Skeletal muscle cell (primary cell): ENCODE measurements around the gene VANGL1.

Experiments used
- DNase-seq: peaks from one replicate; pipeline ENCODE4 v3.0.0-alpha.2; 2010; ENCODE audit warnings: low read depth
- H3K4me3 ChIP-seq: 2 replicates; pipeline ENCODE4 v1.5.1; 2011; ENCODE audit warnings: low read depth, mild to moderate bottlenecking, control low read depth, low read length, moderate library complexity

VANGL1 gene

DNA sequence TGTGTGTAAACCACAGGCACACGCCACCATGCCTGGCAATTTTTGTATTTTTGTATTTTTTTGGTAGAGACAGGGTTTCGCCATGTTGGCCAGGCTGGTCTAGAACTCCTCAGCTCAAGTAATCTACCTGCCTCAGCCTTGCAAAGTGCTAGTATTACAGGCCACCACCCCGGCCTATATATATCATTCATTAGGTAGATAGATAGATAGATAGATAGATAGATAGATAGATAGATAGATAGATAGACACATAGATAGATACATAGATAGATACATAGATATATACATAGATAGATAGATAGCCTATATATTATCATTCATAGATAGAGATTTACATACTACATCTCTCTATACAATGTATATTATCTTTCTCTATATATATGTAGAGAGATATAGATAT is 46.0 kb downstream of the VANGL1 start:
- no peak for DNase-seq

DNA sequence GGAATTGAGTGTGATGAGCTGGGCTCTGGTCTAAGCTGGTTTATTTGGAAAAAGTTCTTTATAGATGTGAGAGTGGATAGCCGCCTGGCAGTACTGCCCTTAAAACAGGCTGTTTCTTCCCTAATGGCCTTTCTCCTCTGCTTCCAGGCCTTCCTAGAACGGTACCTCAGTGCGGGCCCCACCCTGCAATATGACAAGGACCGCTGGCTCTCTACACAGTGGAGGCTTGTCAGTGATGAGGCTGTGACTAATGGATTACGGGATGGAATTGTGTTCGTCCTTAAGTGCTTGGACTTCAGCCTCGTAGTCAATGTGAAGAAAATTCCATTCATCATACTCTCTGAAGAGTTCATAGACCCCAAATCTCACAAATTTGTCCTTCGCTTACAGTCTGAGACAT is 49.2 kb downstream of the VANGL1 start:
- H3K4me3 ChIP-seq: no peak overlapping the region
- no peak for DNase-seq

More for the DNA sequence above, 46.0 kb downstream of the VANGL1 start:
- no peak overlapping the region for H3K4me3 ChIP-seq

DNA sequence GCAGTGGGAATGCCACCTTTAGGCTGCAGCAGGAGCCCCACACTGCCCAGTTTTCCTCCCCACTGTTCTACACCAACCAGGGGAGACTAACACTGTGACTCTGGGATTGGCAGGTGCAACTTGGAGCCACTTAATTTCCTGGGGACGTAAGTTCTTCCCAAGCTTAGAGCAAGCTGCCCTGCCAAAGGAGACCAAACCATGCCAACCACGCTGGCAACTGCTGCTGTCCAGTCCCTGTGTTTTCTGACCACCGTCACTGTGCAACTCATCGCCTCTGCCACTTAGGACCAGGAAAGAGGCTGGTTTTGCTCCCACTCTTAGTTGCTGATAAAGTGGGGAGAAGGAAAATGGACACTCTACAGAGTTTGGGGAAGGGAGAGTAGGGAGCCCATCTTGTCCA is 50.5 kb downstream of the VANGL1 start:
- no peak for DNase-seq
- H3K4me3 ChIP-seq: no peak overlapping the region

DNA sequence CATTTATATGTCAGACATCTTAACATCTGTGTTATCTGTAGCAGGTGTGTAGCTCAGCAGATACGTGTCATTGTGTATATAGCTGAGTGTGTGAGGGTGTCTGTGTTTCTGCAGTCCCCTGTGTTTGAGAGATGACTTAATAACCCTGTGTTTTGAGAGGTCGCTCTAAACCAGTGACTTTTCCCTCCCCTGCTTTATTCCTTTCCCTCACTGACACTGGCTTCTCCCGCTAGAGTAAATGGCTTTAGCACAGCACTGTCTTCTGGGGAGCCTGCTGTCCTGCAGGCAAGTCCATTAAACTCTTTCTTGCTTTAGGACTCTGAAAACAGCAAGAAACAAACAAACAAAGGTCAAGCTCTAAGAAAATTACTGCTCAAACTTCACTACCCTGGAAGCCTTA is 53.0 kb downstream of the VANGL1 start:
- no peak for DNase-seq
- no peak overlapping the region for H3K4me3 ChIP-seq

DNA sequence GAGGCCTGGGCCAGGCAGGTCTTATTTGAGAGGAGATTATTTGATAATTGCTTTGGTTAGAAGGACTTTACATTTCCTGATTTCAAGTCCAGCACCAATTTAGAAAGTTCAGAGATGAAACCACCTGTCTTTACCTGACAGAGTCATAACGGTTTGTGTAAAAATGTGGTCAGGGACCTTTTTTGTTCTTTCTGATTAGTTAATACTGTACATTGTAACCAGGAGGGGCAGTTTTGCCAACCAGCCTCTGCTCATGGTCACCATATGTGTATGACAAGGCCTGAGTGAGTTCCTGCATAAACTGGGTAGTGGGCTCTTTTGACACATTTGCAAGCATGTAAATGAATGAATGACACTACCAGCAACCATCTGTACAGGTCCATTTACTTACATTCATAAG is 55.8 kb downstream of the VANGL1 start:
- H3K4me3 ChIP-seq: no peak overlapping the region
- no peak for DNase-seq

DNA sequence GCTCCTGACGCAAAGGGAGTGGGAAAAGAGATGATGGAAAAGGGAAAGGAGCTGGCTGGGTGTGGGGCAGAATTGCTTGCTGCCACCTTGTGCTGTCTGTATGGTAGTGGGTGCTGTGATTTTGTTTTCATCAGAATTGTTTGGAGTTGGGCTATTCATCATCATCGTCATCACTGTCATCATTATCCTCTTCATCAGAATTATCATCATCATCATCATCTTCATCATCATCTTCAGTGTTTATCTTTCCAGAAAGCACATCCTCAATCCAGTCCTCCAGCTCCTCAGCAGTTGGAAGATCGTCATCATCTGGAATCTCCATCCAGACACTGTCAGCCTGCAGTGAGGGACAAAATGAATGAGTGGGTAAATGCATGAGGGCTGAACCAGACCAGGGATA is 59.3 kb downstream of the VANGL1 start:
- DNase-seq: no peak
- H3K4me3 ChIP-seq: no peak overlapping the region

DNA sequence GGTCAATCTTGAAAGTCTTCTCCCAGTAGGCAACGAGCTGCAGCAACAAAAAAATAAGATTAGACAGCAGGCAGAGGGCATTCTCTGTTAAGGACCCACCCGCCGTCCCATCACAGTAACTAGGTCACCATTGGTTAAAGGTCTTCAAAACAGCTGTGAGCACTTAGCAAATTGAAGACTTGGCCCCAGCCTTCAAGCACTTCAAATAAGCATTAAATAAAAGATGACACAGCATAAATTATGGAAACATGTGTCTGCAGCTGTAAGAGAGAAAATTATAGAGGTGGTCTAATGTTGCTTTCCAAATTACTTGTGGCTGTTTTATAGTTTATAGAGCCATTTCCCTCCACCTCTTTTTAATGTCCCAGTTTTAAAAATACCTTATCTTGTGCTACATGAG is 61.2 kb downstream of the VANGL1 start:
- no peak overlapping the region for H3K4me3 ChIP-seq
- DNase-seq: no peak

DNA sequence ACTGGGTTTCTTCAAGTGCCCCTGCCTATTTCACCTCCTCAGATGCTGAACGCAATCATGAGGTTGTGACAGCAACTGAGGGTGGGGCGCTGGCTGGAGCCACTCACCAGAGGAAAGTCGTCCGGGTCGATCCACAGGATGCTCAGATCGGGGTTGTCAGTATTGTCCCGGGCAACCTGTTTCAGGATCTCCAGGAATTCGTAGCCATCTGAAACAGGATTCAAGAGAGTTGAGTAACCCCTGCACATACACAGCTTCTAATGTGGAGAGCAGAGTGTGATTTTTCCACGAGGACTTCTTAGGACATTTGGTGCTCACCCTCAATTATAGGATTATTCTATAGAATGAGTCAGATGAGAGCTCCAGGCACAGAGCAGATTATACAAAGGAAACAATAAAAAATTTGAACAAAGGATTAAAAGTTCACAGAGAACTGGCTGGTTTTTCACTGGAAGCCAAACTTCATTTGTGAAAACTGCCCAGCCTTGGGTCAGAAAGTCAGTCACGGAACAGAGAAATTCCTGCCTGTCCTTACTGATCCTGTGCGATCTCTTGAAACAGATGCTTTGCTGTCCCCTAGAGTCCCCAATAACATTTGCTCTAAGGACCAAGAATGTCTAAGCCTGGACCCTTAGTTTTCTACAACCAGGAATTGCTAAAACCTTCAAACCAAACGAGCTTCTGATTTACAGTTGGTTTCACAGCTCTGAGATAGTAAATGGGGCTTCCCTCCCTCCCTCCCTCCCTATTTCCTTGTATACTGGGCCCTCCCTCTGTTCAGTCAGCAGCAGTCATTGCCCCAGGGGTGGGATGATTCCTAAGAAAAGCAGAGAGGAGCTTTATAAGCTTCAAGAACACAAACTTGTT is 63.5 kb downstream of the VANGL1 start:
- H3K4me3 ChIP-seq: no peak overlapping the region
- peak; percentile 16 for DNase-seq

DNA sequence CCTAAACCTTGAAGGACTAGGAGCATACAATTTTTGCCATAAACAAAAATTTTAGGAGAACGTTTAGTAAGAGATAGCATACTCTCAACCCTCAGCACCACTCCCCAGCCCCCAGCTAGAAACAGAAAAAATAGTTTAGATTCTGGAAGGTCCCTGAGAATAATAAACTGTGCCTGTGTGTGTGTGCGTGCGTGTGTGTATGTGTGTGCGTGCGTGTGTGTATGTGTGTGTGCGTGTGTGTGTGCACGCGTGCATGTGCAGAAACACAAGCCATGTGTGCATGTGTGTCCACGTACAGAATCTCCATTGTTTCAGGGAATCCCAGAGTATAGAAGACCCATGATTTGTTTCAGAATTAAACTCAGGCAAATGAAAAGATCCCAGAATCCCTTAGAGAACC is 64.2 kb downstream of the VANGL1 start:
- DNase-seq: no peak
- H3K4me3 ChIP-seq: no peak overlapping the region

DNA sequence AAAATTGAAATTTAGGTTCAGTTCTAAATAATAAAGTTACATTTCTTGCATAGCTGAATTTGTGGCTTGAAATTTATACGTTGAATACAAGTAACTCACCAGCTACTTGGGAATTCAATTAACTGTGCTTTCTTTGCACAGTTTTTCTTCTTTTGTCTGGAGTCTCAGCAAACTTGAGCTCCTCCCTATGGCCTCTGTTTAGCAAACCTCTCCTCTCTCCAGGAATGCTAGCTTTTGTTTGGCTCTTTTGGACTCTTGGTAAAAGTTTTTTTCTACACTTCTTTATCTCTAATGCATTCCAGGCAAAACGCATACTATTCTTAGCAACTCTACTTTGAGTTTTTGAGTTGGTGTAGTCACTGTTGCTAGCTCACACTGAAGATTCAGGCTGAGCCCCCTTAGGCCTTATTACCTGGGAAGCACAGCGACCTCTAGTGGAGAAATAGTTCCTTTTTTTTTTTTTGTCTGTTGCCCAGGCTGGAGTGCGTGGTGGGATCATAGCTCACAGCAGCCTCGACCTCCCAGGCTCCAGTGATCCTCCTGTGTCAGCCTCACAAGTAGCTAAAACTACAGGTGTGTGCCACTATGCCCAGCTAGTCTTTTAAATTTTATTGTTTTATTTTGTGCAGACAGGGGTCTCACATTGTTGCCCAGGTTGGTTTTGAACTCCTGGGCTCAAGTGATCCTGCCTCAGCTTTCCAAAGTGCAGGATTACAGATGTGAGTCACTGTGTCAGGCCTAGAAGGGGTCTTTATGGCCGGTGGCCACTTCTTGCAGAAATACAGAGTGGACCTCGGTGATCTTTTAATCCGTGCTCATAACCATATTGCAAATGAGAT is 65.0 kb downstream of the VANGL1 start:
- DNase-seq: peak; percentile 16
- no peak overlapping the region for H3K4me3 ChIP-seq

DNA sequence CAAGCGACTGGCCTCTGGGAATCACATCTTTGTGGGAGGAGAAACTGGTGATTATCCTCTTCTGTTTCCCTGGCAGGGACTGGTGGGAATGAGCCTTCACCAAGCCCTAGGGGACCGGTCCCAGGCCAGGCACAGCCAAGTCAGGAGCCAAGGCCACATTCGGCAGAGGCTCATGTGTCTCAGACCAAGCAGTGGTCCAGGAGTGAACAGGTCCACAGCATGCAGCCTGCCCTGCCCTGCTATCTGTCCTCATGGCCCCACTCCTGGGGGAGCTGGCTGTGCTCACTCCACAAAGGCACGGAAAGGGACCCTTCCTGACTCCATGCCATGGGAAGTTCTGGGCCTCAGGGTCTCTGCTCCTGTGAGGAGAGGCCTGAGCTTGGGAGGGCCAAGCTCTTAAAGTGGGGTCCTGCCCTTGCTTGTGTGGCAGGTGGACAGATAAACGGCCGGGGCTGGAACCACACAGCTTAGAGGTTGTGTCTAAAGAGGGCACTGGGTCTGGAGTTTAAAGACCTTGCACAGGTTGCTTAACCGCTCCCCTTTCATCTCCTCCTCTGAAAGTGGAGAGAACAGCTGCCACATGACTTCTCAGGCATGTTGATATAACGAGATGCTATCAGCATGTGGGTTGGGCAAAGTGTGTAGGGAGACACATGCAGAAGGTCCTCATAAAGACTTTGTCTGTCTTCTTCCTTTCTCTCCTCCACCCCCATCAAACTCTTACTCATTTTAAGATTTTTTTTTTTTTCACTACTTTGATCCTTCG is 69.3 kb downstream of the VANGL1 start:
- no peak for DNase-seq
- no peak overlapping the region for H3K4me3 ChIP-seq

DNA sequence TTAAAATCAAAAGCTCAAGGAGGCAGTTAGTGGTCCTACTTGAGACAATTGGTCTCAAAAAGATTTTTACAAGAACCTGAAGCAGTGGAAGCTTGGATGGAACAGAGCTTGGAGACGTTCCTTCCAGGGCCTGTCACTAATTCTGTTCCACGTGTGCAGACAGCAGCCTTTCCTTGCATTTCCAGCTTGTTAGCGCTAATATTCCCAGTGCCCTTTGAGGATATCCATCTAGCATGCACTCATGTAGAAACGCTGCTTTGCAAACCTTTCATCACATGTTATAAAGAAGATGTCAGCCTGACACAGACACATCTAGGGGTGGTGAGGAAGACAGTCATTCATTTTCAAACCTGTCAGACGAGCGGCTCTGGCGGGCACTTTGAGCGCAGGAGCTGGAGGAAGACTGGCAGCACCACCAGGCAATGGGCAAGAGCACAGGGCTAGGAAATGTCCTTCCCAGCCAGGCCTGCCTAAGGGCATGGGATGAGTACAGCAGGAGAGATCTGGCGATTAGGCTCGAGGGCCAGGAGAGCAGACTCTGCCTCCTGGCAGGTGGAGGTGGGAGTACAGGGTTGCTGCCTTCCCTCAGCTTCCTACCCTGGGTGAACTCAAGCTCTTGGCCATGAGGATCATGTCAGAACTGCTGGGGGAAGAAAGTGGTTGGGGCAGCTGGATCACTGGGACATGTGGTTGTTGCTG is 71.3 kb downstream of the VANGL1 start:
- no peak for DNase-seq
- no peak overlapping the region for H3K4me3 ChIP-seq

DNA sequence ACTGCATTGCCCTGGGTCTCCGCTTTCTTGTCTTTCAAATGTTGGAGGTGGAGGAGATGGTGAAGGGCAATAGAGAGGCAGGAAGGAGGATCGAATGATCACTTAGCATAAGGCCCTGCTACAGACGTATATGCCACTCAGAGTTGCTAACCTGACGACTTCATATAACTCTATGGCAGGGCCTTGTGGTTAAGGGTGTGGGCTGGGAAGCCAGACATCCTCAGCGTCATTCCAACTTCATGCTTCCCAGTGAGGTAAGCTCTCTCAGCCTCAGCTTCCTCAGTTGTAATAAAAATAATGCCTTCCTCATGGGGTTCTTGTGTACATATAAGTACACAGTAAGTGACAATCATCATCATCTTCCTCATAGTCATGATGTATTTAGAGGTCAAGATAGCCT is 72.1 kb downstream of the VANGL1 start:
- no peak overlapping the region for H3K4me3 ChIP-seq
- no peak for DNase-seq

DNA sequence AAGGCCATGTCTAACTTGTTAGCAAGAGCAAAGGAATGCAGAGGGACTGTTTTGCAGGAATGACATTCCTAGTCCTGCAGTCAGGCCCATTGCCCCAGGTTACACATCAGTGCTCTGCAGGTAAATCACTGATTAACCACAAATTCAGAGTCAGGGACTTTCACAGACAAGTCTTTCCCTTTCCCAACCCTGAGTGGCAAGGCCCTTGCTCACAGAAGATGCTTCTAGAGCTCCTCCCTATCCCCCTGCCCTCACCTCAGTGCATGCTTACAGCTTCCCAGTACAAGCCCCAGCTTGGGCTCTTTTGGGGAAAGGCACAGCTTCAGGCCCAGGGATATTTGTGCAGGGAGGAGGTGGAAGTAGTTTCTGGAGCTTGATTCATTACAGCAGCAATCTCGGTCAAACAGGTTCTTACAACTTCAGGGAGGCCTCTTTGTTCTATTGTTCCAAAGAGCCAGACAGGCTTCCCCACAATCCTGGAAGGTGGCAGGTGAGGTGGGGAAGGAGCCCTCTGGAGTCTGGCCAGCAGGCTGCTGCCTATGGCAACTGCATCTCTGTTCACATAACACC is 72.9 kb downstream of the VANGL1 start:
- no peak for DNase-seq
- no peak overlapping the region for H3K4me3 ChIP-seq

DNA sequence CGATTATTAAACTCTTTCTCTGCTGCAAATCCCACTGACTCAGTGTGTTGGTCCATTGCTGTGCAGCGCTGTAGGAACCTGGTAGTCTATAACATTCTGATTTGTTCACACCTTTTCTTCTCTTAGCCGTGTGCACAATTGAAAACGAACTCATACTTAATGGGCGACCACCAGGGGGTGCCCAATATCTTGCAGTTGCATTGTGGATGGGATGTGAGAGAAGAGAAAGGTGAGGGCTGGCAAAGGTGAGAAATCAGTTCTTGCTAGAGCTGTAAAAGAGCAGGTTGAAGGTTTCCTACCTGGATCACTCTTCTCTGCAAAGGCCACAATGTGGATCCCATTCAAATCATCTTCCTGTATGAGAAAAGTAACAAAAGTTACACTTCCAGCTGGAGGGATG is 75.8 kb downstream of the VANGL1 start:
- DNase-seq: no peak
- H3K4me3 ChIP-seq: no peak overlapping the region

DNA sequence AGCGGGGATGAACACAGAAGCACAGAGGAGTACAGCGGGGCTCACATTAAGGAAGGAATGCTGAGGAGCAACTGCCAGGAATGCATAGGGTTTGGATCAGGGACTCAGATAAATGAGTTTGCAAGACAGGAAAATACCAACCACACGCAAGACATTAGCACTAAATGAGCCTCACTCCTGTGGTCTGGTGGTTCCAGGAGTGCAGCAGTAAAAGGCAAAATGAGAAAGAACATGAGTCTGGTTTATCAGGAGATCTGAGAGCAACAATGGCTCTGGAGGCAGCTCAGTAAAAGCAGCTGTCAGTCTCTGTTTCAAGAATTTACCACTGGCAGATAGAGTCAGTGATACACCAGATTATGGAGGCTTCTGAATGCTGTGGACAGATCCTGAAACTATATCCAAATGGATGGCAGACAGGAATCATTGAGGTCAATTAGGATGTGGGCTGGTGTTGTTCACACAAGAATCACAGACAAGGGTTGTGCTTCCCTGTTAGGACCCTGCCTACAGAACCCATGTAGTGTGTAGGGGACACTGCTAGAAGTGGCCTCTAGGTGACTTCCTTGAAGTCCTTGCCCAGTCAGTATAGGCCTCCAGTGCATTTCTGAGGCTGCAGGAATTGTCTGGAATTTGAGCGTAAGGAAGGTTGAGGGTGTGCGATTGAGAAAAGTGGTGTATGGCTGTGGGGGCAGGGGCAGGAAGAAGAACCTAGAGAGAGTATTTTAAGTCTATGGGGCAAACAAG is 76.4 kb downstream of the VANGL1 start:
- DNase-seq: no peak
- no peak overlapping the region for H3K4me3 ChIP-seq

DNA sequence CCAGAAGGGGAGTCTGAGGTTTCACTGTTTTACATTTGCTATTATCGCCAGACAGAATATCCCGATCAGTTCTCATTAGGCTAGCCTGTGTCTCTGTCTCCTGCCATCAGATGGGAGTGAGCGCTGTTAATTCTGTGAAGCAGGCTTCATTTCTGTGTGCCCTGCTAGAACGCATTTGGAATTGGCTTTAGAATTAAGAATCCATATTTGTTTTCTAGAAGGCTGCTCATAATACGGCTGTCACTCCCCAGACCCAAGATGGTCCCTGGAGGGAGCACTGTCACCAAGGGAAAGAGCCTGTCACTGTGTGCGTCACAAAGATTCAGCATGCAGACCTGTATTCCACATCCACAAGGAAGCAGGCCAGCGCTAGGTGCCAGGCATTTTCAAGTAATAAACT is 77.5 kb downstream of the VANGL1 start:
- no peak for DNase-seq
- no peak overlapping the region for H3K4me3 ChIP-seq

DNA sequence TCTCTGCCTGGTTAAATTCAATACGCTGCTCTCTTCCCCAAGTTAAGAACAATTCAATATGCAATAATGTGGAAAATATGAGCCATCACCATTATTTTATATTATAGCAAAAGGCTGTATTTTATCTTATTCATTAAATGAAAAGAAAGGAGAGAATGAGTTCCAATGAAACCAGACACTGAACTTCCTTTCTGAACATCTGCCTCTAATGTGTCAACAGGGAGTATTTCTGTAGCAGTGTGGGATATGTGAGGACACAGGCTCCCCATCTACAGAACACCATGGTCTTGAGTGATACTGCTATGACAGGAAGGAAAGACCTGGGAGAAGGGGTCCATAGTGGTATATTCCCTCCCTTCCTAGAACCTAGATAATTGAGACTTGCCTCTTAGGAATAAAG is 80.5 kb downstream of the VANGL1 start:
- no peak for DNase-seq
- H3K4me3 ChIP-seq: no peak overlapping the region

DNA sequence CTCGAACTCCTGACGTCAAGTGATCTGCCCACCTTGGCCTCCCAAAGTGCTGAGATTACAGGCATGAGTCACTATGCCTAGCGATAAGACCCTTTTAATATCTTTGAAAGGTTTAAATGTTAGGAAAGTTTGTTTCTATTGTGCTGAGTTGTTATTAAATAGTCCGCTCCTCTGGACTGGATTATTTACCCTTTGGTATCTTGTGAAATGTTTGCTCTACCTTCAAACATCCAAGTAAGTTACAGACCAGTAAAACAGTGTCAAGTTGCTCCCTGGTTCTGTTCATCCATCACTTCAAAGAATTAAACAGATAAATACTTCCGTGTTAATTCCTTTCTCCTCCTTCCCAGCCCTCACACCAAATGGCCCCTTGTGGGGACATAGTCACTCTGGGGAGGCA is 82.0 kb downstream of the VANGL1 start:
- H3K4me3 ChIP-seq: no peak overlapping the region
- DNase-seq: no peak
